K562 (cell line): ENCODE measurements around the gene ARHGEF1. TPM values are rescaled to one million over a fixed set of nuclear protein-coding genes. Genes with fewer than 3 reads are reported as not detected.

ENCODE experiments used
- ATAC-seq: fragments of 200-7000 bp; cut with Tn5 transposase; 3 replicates; pipeline ENCODE4 v1.9.1; 2020; ENCODE audit warnings: moderate library complexity
- BruUV-seq: library from RNA; stranded (reverse); fragments of 400-500 nt; replicated peaks from 2 replicates; lab custom pipeline; 2021; lab: Mats Ljungman, UMichigan
- CTCF ChIA-PET: fragments of 300-600 bp; formaldehyde crosslinking; extraction: SDS; loops from one replicate; lab custom pipeline; 2021; ENCODE audit warnings: low intra/inter-chr PET ratio; lab: Yijun Ruan, JAX
- POLR2A ChIA-PET: fragments of 300-600, 350-650 bp; sonication (Branson Sonifier 250); formaldehyde crosslinking; extraction: SDS; loops from one replicate; lab custom pipeline; 2021; ENCODE audit warnings: antibody characterized with exemption, inconsistent platforms; lab: Yijun Ruan, JAX
- DNase-seq, 4 experiments: peaks; one replicate each; pipeline versions ENCODE4 v3.0.0 to v3.0.0-alpha.2; 2011 to 2018; ENCODE audit warnings: low spot score in 3 of 4, mixed read lengths in 3 of 4; ENCODE audit errors: extremely low read depth in 1 of 4
- FAIRE-seq: peaks from 2 replicates; lab custom pipeline; 2011; peaks lifted over from hg19 to GRCh38; lab: Jason Lieb, UNC
- H2AFZ ChIP-seq: 2 replicates; pipeline ENCODE4 v1.6.0; 2011; ENCODE audit warnings: low read depth, low read length, control low read depth, inconsistent platforms
- H3K27ac ChIP-seq: fragments of 200-600 bp; 3 replicates; pipeline ENCODE4 v1.8.0; 2011; ENCODE audit warnings: low read depth, mild to moderate bottlenecking, control low read depth, inconsistent platforms, low read length, moderate library complexity, mixed read lengths; ENCODE audit errors: extremely low read depth
- H3K27me3 ChIP-seq, 2 experiments: fragments of 300-600 bp in 1 of 2; 2 replicates in 1 of 2; 3 replicates in 1 of 2; pipeline versions ENCODE4 v1.6.0 to v1.8.0; 2011; ENCODE audit warnings: inconsistent platforms in 2 of 2, low read length in 2 of 2, mild to moderate bottlenecking in 1 of 2, mixed read lengths in 1 of 2, moderate library complexity in 1 of 2; ENCODE audit not compliant: control insufficient read depth in 2 of 2, insufficient read depth in 2 of 2
- H3K36me3 ChIP-seq: fragments of 300-600 bp; 3 replicates; pipeline ENCODE4 v1.8.0; 2011; ENCODE audit warnings: mild to moderate bottlenecking, low read length, inconsistent platforms; ENCODE audit not compliant: control insufficient read depth, insufficient read depth
- H3K4me1 ChIP-seq, 2 experiments: fragments of 200-600 bp in 1 of 2; replicated peaks in 1 of 2; 2 replicates in 1 of 2; 3 replicates in 1 of 2; pipeline versions ENCODE4 v1.5.1 to v1.8.0; 2011; ENCODE audit warnings: inconsistent platforms in 2 of 2, low read length in 2 of 2, mild to moderate bottlenecking in 1 of 2, mixed read lengths in 1 of 2, moderate library complexity in 1 of 2; ENCODE audit not compliant: control insufficient read depth in 2 of 2, insufficient read depth in 2 of 2
- H3K4me2 ChIP-seq: 2 replicates; pipeline ENCODE4 v1.6.1; 2011; ENCODE audit warnings: low read length, control low read depth, inconsistent platforms, mixed read lengths; ENCODE audit not compliant: insufficient read depth
- H3K4me3 ChIP-seq: fragments of 200-600 bp; sonication (generic), shearing (Covaris generic); 2 replicates; pipeline ENCODE4 v1.5.1; 2016; ENCODE audit warnings: control low read depth, inconsistent platforms
- H3K79me2 ChIP-seq: fragments of 200-600 bp; 3 replicates; pipeline ENCODE4 v1.8.0; 2011; ENCODE audit warnings: low read length, inconsistent platforms; ENCODE audit not compliant: control insufficient read depth, insufficient read depth
- H3K9ac ChIP-seq, 2 experiments: 2 replicates each; pipeline versions ENCODE4 v1.6.0 to v1.6.1; 2011; ENCODE audit warnings: low read depth in 2 of 2, low read length in 2 of 2, control low read depth in 1 of 2, inconsistent platforms in 1 of 2, mild to moderate bottlenecking in 1 of 2, mixed read lengths in 1 of 2; ENCODE audit not compliant: insufficient read depth in 1 of 2
- H3K9me1 ChIP-seq: one replicate; pipeline ENCODE4 v1.6.0; 2011; ENCODE audit warnings: inconsistent platforms, mild to moderate bottlenecking, low read length, moderate library complexity; ENCODE audit not compliant: control insufficient read depth, insufficient read depth
- H3K9me3 ChIP-seq: replicated peaks from 2 replicates; pipeline ENCODE4 v1.5.1; 2011; ENCODE audit warnings: low read depth, low read length, inconsistent platforms; ENCODE audit not compliant: control insufficient read depth, insufficient read depth
- H4K20me1 ChIP-seq: replicated peaks from 2 replicates; pipeline ENCODE4 v1.6.1; 2011; ENCODE audit warnings: low read length, inconsistent platforms, mixed read lengths; ENCODE audit not compliant: control insufficient read depth, insufficient read depth
- ADNP ChIP-seq: fragments of 200-800 bp; sonication (Bioruptor generic); IDR thresholded peaks from 2 replicates; pipeline ENCODE4 v1.6.1; 2016; ENCODE audit warnings: missing genetic modification characterization, missing compliant biosample characterization
- KDM5B ChIP-seq: fragments of 200-600 bp; sonication (generic); IDR thresholded peaks from 2 replicates; pipeline ENCODE4 v1.6.1; 2012; ENCODE audit warnings: low read depth, mild to moderate bottlenecking, moderate library complexity, low read length, control low read depth, inconsistent platforms; ENCODE audit not compliant: insufficient replicate concordance
- LEF1 ChIP-seq: fragments of 450-650 bp; IDR thresholded peaks from 2 replicates; pipeline ENCODE4 v1.6.1; 2016; ENCODE audit warnings: mild to moderate bottlenecking
- PHF8 ChIP-seq: fragments of 200-600 bp; sonication (generic); IDR thresholded peaks from 2 replicates; pipeline ENCODE4 v1.6.1; 2012; ENCODE audit warnings: mixed run types, mild to moderate bottlenecking, inconsistent platforms, low read length, moderate library complexity, borderline replicate concordance
- POLR2G ChIP-seq: fragments of 200-400 bp; formaldehyde crosslinking; IDR thresholded peaks from 2 replicates; pipeline ENCODE4 v1.6.1; 2017; ENCODE audit warnings: low read depth, mild to moderate bottlenecking, antibody characterized with exemption, low read length, moderate library complexity
- SMAD4 ChIP-seq: fragments of 250-450 bp; sonication (Bioruptor Pico); conservative IDR thresholded peaks from 2 replicates; pipeline ENCODE4 v1.8.0; 2021; ENCODE audit warnings: inconsistent platforms, mild to moderate bottlenecking, moderate library complexity
- SPI1 ChIP-seq: IDR thresholded peaks from 2 replicates; pipeline ENCODE4 v1.6.1; 2011; ENCODE audit warnings: low read depth, low read length, control low read depth, borderline replicate concordance
- TAF9B ChIP-seq: fragments of 450-650 bp; IDR thresholded peaks from 2 replicates; pipeline ENCODE4 v1.6.1; 2018; ENCODE audit warnings: mild to moderate bottlenecking; ENCODE audit not compliant: partially characterized antibody
- TOE1 ChIP-seq, 2 experiments: fragments of 450-650 bp in 1 of 2; sonication (generic) in 1 of 2; formaldehyde crosslinking in 1 of 2; IDR thresholded peaks; 2 replicates each; pipeline versions ENCODE4 v1.7.1 to v1.8.0; 2016 to 2022; ENCODE audit warnings: borderline replicate concordance in 2 of 2, mild to moderate bottlenecking in 2 of 2, antibody characterized with exemption in 1 of 2, inconsistent platforms in 1 of 2, low read depth in 1 of 2, missing genetic modification reagents in 1 of 2, moderate library complexity in 1 of 2
- ZBTB7A ChIP-seq: IDR thresholded peaks from 2 replicates; pipeline ENCODE4 v1.6.1; 2011; ENCODE audit warnings: low read depth, mild to moderate bottlenecking, low read length, moderate library complexity, borderline replicate concordance; ENCODE audit not compliant: control insufficient read depth
- ZNF12 ChIP-seq: sonication (generic); formaldehyde crosslinking; IDR thresholded peaks from 2 replicates; pipeline ENCODE4 v1.4.0; 2020; ENCODE audit warnings: mild to moderate bottlenecking, missing genetic modification reagents
- WGBS: fragments of 100-300 bp; shearing (Covaris generic); methylation state at CpG from one replicate; pipeline ENCODE4 v1.1.6; 2016; ENCODE audit warnings: low coverage, mixed read lengths; ENCODE audit not compliant: insufficient coverage; ENCODE audit errors: missing lambda C conversion rate; 5-methylcytosine and 5-hydroxymethylcytosine counted together
- in situ Hi-C: fragments of 300-500 bp; cut with MboI; formaldehyde crosslinking; loops from 4 replicates; pipeline ENCODE4 v1.15.0; 2018; ENCODE audit warnings: inconsistent platforms, mixed read lengths
- intact Hi-C: fragments of 100-400 bp; cut with micrococcal nuclease; formaldehyde crosslinking; loops from 2 replicates; pipeline ENCODE4 v1.14.2; 2022
- polyA plus RNA-seq, 8 experiments: library from polyadenylated mRNA; depleted of rRNA in 4 of 8; stranded (reverse) in 5 of 8; unstranded in 3 of 8; fragments of >200 nt; fragmentation: Nextera tagmentation in 2 of 8; fragmentation: Illumina TruSeq in 1 of 8; extraction: Ambion mirVana in 2 of 8; extraction: Trizol in 1 of 8; gene quantifications; 2 replicates each; pipeline versions ENCODE4 v1.2.1 to v1.2.3, GENCODE V29; 2011 to 2014; ENCODE audit warnings: inconsistent platforms in 1 of 8, missing spikeins in 1 of 8
- total RNA-seq, 7 experiments: library from RNA; depleted of rRNA in 6 of 7; stranded (reverse); fragments of >200 nt in 6 of 7; fragmentation: Illumina TruSeq in 2 of 7; extraction: Trizol in 2 of 7; gene quantifications; 2 replicates each; pipeline versions ENCODE4 v1.2.1 to v1.2.3, GENCODE V29; 2011 to 2021; ENCODE audit warnings: low replicate concordance in 1 of 7
- TF ChIP-seq, protein P1 (sequence below), 2 experiments: fragments of 450-650 bp in 1 of 2; sonication (generic) in 1 of 2; formaldehyde crosslinking in 1 of 2; IDR thresholded peaks in 1 of 2; conservative IDR thresholded peaks in 1 of 2; 2 replicates each; pipeline versions ENCODE4 v1.6.1 to v1.8.1; 2016 to 2023; ENCODE audit warnings: mild to moderate bottlenecking in 2 of 2, moderate library complexity in 2 of 2, inconsistent platforms in 1 of 2, missing genetic modification reagents in 1 of 2
- TF ChIP-seq, protein P2 (sequence below): sonication (generic); formaldehyde crosslinking; IDR thresholded peaks from 2 replicates; pipeline ENCODE4 v1.8.0; 2022; ENCODE audit warnings: missing genetic modification reagents, mild to moderate bottlenecking, moderate library complexity, borderline replicate concordance

Gene ARHGEF1
- total and polyA plus RNA-seq, 9 of the 15 experiments (the other 6 are each of a cell fraction or from before 2014, with no cell fraction given) = 1.9 to 149 (median 29.8) TPM

- Histone ChIP-seq H3K4me1 (peaks cover 33 to 50% of the 10 kb centered on the region in 2 experiments), H3K9ac (peak within 1 kb of the TSS; percentile 31 to 86; a peak in 3 of 4 replicates), H3K9me3 (no peaks in the 10 kb centered on the region), H3K4me2 (peak within 1 kb of the TSS; percentile 32; the same call in 1 of the 2 replicates), H2AFZ (peak within 1 kb of the TSS; percentile 86), H3K36me3 (no peaks in the 10 kb centered on the region), H3K27ac (peak within 1 kb of the TSS; percentile 60), H3K9me1 (no peaks in the 10 kb centered on the region), H3K27me3 (no peaks in the 10 kb centered on the region), H3K4me3 (no peak within 1 kb of the TSS), H3K79me2 (no peaks in the 10 kb centered on the region), H4K20me1 (peaks cover 2% of the 10 kb centered on the region; the same call in 1 of the 2 replicates)
- intact Hi-C loops (no loop called here), in situ Hi-C loops (no loop called here)
- ChIA-PET CTCF (no interaction called here), POLR2A (interaction anchor here (0.9 to 1.7 kb wide), 2 partner anchors 14 to 81 kb away, joined by 3 to 5 read pairs; no protein-coding TSS in a partner anchor)
- TF ChIP-seq LEF1 = peak; percentile 41; the same call in 1 of the 2 replicates
- no peak for TF ChIP-seq TOE1 (IDR thresholded peaks at IDR 0.05; ENCODE audit: borderline replicate concordance)
- no peak for TF ChIP-seq TOE1 (CRISPR knock-in tag; IDR thresholded peaks at IDR 0.05; ENCODE audit: borderline replicate concordance, low read depth)
- TF ChIP-seq ZBTB7A = peak; percentile 12; the same call in 1 of the 2 replicates
- TF ChIP-seq SMAD4 (CRISPR knock-in tag) = 0 out of 2 replicates have a peak, but pooled peaks have one; percentile 26
- TF ChIP-seq, protein P1, sequence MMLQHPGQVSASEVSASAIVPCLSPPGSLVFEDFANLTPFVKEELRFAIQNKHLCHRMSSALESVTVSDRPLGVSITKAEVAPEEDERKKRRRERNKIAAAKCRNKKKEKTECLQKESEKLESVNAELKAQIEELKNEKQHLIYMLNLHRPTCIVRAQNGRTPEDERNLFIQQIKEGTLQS (IDR thresholded peaks at IDR 0.05) = no peak
- TF ChIP-seq, protein P1 (CRISPR knock-in tag; conservative IDR thresholded peaks at IDR 0.05) = no peak
- TF ChIP-seq TAF9B = no peak
- no peak for TF ChIP-seq POLR2G
- TF ChIP-seq ADNP (tag) = no peak
- TF ChIP-seq PHF8 = peak; percentile 36; the same call in 1 of the 2 replicates
- TF ChIP-seq, protein P2, sequence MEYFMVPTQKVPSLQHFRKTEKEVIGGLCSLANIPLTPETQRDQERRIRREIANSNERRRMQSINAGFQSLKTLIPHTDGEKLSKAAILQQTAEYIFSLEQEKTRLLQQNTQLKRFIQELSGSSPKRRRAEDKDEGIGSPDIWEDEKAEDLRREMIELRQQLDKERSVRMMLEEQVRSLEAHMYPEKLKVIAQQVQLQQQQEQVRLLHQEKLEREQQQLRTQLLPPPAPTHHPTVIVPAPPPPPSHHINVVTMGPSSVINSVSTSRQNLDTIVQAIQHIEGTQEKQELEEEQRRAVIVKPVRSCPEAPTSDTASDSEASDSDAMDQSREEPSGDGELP = 0 out of 2 replicates have a peak, but pooled peaks have one; percentile 26
- peak; percentile 63 for TF ChIP-seq KDM5B
- 0 out of 2 replicates have a peak, but pooled peaks have one; percentile 18 for TF ChIP-seq ZNF12 (CRISPR knock-in tag)
- 0 out of 2 replicates have a peak, but pooled peaks have one; percentile 48 for TF ChIP-seq SPI1
- 42% methylated on average over 9 of the region's 9 CpGs for WGBS
- FAIRE-seq (peak; percentile 77), DNase-seq (peak in 1 of 4 experiments; percentile 53), ATAC-seq (peak; percentile 20)
- no TSS peak for BruUV-seq
Observed at GRCh38 chr19:41876847-41877832, 5.8 kb upstream of the ARHGEF1 start, which contains the start of gene CD79A. Gene CD79A (plus strand): TSS chr19:41877279. CDS start chr19:41877305, 26 bp downstream.
